GM13977 (cell line): ENCODE results near the gene PTGDS.

Experiments used
- DNase-seq: peaks from one replicate; pipeline ENCODE4 v3.0.0; 2012; ENCODE audit warnings: low spot score
- CTCF ChIP-seq: IDR thresholded peaks from 2 replicates; pipeline ENCODE4 v1.5.1; 2012; ENCODE audit warnings: mild to moderate bottlenecking, control low read depth; ENCODE audit not compliant: insufficient read depth; ENCODE audit errors: extremely low read depth, missing control alignments
- in situ Hi-C: fragments of 300-500 bp; cut with MboI; formaldehyde crosslinking; loops from one replicate; pipeline ENCODE4 v1.12.0; 2022; ENCODE audit warnings: low sequenced_read_pairs, low pct_unique_long_range_greater_than_20kb, mixed read lengths, inconsistent platforms; ENCODE audit not compliant: unreplicated experiment

The PTGDS gene

GRCh38 chr9:137013571-137013940, 36.3 kb downstream of the PTGDS start:
- in situ Hi-C loops: no loop called here
- no peak for TF ChIP-seq CTCF
- no peak for DNase-seq

GRCh38 chr9:137014166-137014565, 36.9 kb downstream of the PTGDS start:
- in situ Hi-C loops: no loop called here
- no peak for TF ChIP-seq CTCF
- DNase-seq: no peak

GRCh38 chr9:137014776-137015539, 37.7 kb downstream of the PTGDS start:
- in situ Hi-C loops: no loop called here
- no peak for TF ChIP-seq CTCF
- no peak for DNase-seq

GRCh38 chr9:137015540-137015930, 38.2 kb downstream of the PTGDS start:
- no peak for DNase-seq
- in situ Hi-C loops: no loop called here
- TF ChIP-seq CTCF: no peak

- TF ChIP-seq CTCF: no peak
- no peak for DNase-seq
- in situ Hi-C loops: no loop called here
These were observed 38.7 kb downstream of the PTGDS start for GRCh38 chr9:137015976-137016375.

- no peak for TF ChIP-seq CTCF
- in situ Hi-C loops: no loop called here
- DNase-seq: no peak
These were observed 39.1 kb downstream of the PTGDS start for GRCh38 chr9:137016436-137016835.
